ENCODE results near the gene UBXN1. TPM values are rescaled to one million over a fixed set of nuclear protein-coding genes. Genes with fewer than 3 reads are reported as not detected.
A peak's percentile ranks its signal among the peaks of the same experiment; 100 is the strongest.

UBXN1 gene
- total and polyA plus RNA-seq, 10 of the 15 experiments (the other 5 are each of a cell fraction or from before 2014, with no cell fraction given), result 7.0 to 173 (median 106) TPM

GRCh38 chr11:62671608-62672389, 7.1 kb downstream of the UBXN1 start, which contains the start of the genes LBHD1 and UQCC3 (continued):
- TF ChIP-seq FOXK2 (IDR thresholded peaks at IDR 0.05), result no peak
- TF ChIP-seq ZZZ3 (IDR thresholded peaks at IDR 0.05; ENCODE audit: control insufficient read depth, insufficient read length, low read depth), result no peak
- TF ChIP-seq BACH1 (IDR thresholded peaks at IDR 0.05; ENCODE audit: borderline replicate concordance), result peak; percentile 76
- TF ChIP-seq PAX5 (IDR thresholded peaks at IDR 0.05; ENCODE audit: borderline replicate concordance, low read depth, low read length), result 0 out of 2 replicates have a peak, but pooled peaks have one; percentile 15
- peak; percentile 73; the same call in 1 of the 2 replicates for TF ChIP-seq NBN (IDR thresholded peaks at IDR 0.05)
- TF ChIP-seq EGR1 (IDR thresholded peaks at IDR 0.05; ENCODE audit: borderline replicate concordance in 1 of 2, low read depth in 2 of 2, low read length in 2 of 2), result peak in 1 of 2 experiments; percentile 48; a peak in 1 of 3 replicates
- TF ChIP-seq POLR2AphosphoS5 (IDR thresholded peaks at IDR 0.05; ENCODE audit: low read length), result peak; percentile 92
- TF ChIP-seq RB1 (IDR thresholded peaks at IDR 0.05; ENCODE audit: borderline replicate concordance), result peak; percentile 90; the same call in 1 of the 2 replicates
- no peak for TF ChIP-seq ZNF217 (IDR thresholded peaks at IDR 0.05)
- TF ChIP-seq MTA2 (IDR thresholded peaks at IDR 0.05; ENCODE audit: low read depth), result 0 out of 2 replicates have a peak, but pooled peaks have one; percentile 36
- peak; percentile 47 for TF ChIP-seq SP1 (IDR thresholded peaks at IDR 0.05; ENCODE audit: low read depth, low read length)
- TF ChIP-seq CHD2 (IDR thresholded peaks at IDR 0.05; ENCODE audit: borderline replicate concordance, low read depth, low read length), result no peak
- no peak for TF ChIP-seq ATF2 (IDR thresholded peaks at IDR 0.05; ENCODE audit: low read length)
- TF ChIP-seq GATAD2B (conservative IDR thresholded peaks at IDR 0.05; ENCODE audit: low read depth), result peak; percentile 74; the same call in 1 of the 2 replicates
- TF ChIP-seq ZBED1 (IDR thresholded peaks at IDR 0.05; ENCODE audit: borderline replicate concordance), result no peak; the same call in 1 of the 2 replicates
- no peak for TF ChIP-seq SIN3A (IDR thresholded peaks at IDR 0.05; ENCODE audit: low read depth, low read length)
- 0 out of 2 replicates have a peak, but pooled peaks have one; percentile 7 for TF ChIP-seq MXI1 (IDR thresholded peaks at IDR 0.05; ENCODE audit: low read depth, low read length)
- 0 out of 2 replicates have a peak, but pooled peaks have one; percentile 49 for TF ChIP-seq RFX5 (IDR thresholded peaks at IDR 0.05; ENCODE audit: low read depth, low read length)
- no peak for TF ChIP-seq BCL3 (IDR thresholded peaks at IDR 0.05; ENCODE audit: borderline replicate concordance, insufficient read depth, low read depth, low read length, poor library complexity, severe bottlenecking)
- no peak for TF ChIP-seq JUND (IDR thresholded peaks at IDR 0.05; ENCODE audit: low read depth, low read length)
- no peak; the same call in 1 of the 2 replicates for TF ChIP-seq MTA3 (IDR thresholded peaks at IDR 0.05; ENCODE audit: borderline replicate concordance, low read length)
- no peak for TF ChIP-seq E2F4 (IDR thresholded peaks at IDR 0.05; ENCODE audit: low read depth, low read length)
- no peak for TF ChIP-seq BMI1 (IDR thresholded peaks at IDR 0.05; ENCODE audit: borderline replicate concordance)
- TF ChIP-seq NFIC (IDR thresholded peaks at IDR 0.05; ENCODE audit: low read depth, low read length), result no peak
- TF ChIP-seq IRF4 (IDR thresholded peaks at IDR 0.05; ENCODE audit: low read depth, low read length), result no peak
- peak; percentile 72; the same call in 2 of the 3 replicates for TF ChIP-seq POU2F2 (IDR thresholded peaks at IDR 0.05; ENCODE audit: borderline replicate concordance, low read depth, low read length)
- no peak for TF ChIP-seq RAD21 (IDR thresholded peaks at IDR 0.05; ENCODE audit: insufficient read depth, low read depth, low read length)
- no peak for TF ChIP-seq NFXL1 (IDR thresholded peaks at IDR 0.05; ENCODE audit: borderline replicate concordance)
- peak; percentile 54; the same call in 1 of the 2 replicates for TF ChIP-seq TCF7 (IDR thresholded peaks at IDR 0.05; ENCODE audit: borderline replicate concordance)
